HG02970 (cell line): ENCODE results near the gene BOLA2B.
"Not testable (repeated sequence)": the region's sequence is repeated elsewhere in the genome, so short reads cannot be mapped to it uniquely, and the experiment has no call there.

ENCODE experiments used
- ATAC-seq: cut with Tn5 transposase; IDR thresholded peaks from one replicate; pipeline ENCODE4 v1.9.1; 2021; ENCODE audit warnings: mild to moderate bottlenecking, moderate library complexity, moderate number of reproducible peaks; ENCODE audit not compliant: unreplicated experiment, low FRiP score

The BOLA2B gene

DNA sequence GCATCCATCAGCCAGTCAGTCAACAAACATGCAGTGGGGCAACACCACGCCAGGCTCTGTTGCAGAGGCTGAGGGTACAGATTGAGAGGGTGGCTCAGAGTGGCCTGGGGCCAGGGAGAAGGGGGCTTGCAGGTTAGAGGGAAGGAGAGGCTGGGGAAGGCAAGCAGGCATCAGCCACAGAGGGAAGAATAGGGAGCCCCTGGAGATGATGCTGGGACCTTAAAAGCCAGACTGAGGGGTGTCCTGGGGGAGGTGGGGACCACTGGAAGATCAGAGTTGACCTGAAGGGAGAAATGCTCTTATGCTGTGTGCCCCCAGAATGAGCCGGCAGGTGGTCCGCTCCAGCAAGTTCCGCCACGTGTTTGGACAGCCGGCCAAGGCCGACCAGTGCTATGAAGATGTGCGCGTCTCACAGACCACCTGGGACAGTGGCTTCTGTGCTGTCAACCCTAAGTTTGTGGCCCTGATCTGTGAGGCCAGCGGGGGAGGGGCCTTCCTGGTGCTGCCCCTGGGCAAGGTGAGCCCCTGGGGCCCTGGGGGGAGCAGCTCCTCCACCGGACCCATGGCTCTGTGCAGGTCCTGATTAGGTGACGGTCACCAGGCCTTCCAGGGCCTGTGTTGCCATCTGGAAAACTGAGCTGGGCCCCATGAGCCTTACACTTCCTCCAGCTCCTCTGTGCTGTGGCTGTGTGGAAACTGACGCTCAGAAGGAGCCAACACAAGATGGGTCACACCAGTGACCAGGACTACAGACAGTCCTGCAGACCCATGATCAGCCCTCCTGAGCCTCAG is 8.4 kb downstream of the BOLA2B start:
- ATAC-seq = no peak

DNA sequence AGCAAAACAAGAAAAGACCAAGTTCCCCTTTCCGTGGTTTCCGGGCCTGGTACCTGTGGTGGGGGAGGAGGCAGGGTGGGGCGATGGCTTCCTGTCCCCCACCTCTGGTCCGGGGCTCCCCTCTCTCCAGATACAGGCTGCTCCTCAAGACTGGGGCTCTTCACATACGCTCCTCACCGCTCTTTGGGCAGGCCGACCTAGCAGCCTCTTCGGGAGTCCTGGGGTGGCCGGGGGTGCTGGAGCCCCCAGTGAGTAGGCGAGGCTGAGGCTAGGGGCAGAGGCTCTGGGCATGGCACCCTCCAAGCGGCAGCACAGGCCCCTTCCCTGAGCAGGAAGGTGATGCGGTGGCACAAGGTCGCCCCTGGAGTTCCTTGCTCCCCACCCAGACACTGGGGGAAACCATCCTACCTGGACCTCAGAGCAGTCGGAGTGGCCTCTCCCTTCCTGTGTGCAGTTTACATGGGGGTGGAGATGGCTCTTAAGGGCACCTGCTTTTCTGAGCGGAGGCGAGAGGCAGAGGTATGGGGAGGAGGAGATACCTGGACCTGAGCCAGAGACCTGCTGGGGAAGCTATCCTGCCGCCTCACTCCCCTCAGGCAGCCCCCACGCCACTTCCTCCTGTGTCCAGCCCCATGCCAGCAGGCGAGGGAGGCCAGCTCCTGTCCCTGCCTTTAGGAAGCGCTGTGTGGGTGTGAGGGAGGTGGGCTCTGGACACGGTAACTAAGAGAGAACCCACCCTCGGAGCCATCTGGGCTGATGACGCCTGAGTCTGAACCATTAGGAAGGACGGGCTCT is 9.2 kb downstream of the BOLA2B start:
- ATAC-seq = peak; percentile 36

DNA sequence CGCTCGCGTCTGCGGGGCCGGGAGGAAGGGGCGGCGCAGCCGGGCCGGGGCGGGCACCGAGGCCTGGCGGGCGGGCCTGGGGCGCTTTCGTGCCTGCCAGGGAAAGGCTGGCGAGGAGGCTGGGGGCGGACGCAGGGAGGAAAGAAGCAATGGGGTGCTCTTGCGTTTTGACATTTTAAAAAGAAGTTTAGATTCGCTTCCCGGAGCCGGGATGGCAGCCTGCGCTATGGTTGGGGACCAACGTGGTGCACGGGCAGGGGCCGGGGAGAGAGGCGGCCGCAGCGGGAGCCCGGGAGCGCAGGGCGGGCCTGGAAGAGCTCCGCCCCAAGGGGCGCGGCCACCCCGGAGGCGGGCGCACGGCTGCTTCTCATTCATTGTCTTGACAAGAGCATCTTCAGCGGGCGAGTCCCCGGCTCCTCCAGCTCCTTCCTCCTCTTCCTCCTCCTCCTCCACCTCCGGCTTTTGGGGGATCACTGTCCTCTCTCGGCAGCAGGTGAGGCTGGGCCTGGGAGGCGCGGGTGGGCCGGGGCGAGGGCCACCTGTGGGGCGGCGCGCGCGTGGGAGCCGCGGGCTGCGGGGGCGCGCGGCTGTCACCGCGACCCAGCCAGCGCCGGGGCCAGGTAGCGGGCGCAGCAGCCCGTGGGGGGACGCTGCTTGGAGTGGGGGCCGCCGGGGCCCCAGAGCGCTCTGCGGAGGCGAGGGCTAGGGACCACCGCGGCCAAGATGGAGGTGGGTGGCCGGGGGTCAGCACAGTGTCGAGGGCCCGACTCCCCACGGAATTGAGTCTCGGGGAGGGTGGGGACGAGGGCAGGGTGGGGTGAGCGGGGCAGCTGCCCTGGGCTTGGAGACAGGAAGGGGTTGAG is 10.0 kb downstream of the BOLA2B start, which contains the start of gene CORO1A:
Gene CORO1A, plus strand, starts transcription at position 370 of the 863 bp plus-strand sequence. CDS start 1,608 bp downstream, outside the sequence.
- peak; percentile 47 for ATAC-seq

DNA sequence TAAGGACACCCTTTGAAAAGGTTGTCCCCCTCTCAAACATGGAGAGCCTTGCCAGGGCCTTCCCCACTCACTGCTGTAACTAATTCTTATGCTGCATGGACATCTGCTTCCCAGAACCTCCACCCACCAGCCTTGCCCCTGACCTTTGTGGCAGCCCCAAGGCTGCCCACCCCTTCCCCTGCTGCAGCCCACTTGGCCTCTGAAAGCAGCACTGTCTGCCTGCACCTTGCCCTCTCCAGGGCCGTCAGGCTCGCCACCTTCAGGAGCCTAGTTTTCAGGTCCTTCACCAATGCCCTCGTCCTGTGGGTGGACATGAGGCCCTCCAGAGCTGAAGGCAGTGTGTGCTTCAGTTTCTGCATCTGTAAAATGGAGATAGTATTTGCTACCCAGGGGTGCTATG is 12.7 kb downstream of the BOLA2B start:
- no peak for ATAC-seq

GRCh38 chr16:30179931-30180330 is 13.5 kb downstream of the BOLA2B start:
- ATAC-seq = no peak

GRCh38 chr16:30179195-30179594 is 14.3 kb downstream of the BOLA2B start:
- ATAC-seq = no peak

GRCh38 chr16:30176876-30177275 is 16.6 kb downstream of the BOLA2B start:
- ATAC-seq = not testable (repeated sequence)

- ATAC-seq = no peak
Observed at GRCh38 chr16:30173054-30173453, 20.4 kb downstream of the BOLA2B start.

- not testable (repeated sequence) for ATAC-seq
Observed at GRCh38 chr16:30170145-30170544, 23.3 kb downstream of the BOLA2B start.

DNA sequence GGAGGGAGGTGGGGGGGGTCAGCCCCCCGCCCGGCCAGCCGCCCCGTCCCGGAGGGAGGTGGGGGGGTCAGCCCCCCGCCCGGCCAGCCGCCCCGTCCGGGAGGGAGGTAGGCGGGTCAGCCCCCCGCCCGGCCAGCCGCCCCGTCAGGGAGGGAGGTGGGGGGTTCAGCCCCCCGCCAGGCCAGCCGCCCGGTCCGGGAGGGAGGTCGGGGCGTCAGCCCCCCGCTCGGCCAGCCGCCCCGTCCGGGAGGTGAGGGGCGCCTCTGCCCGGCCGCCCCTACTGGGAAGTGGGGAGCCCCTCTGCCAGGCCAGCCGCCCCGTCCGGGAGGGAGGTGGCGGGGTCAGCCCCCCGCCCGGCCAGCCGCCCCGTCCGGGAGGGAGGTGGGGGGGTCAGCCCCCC is 24.1 kb downstream of the BOLA2B start:
- not testable (repeated sequence) for ATAC-seq

DNA sequence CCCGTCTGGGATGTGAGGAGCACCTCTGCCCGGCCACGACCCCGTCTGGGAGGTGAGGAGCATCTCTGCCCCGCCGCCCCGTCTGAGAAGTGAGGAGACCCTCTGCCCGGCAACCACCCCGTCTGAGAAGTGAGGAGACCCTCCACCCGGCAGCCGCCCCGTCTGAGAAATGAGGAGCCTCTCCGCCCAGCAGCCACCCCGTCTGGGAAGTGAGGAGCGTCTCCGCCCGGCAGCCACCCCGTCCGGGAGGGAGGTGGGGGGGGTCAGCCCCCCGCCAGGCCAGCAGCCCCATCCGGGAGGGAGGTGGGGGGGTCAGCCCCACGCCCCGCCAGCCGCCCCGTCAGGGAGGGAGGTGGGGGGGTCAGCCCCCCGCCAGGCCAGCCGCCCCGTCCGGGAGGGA is 24.7 kb downstream of the BOLA2B start:
- ATAC-seq = not testable (repeated sequence)

GRCh38 chr16:30166202-30166902 is 27.1 kb downstream of the BOLA2B start:
- no peak for ATAC-seq

- ATAC-seq = no peak
Observed at GRCh38 chr16:30163538-30163937, 29.9 kb downstream of the BOLA2B start.

GRCh38 chr16:30157214-30157613 is 36.3 kb downstream of the BOLA2B start:
- ATAC-seq = no peak

DNA sequence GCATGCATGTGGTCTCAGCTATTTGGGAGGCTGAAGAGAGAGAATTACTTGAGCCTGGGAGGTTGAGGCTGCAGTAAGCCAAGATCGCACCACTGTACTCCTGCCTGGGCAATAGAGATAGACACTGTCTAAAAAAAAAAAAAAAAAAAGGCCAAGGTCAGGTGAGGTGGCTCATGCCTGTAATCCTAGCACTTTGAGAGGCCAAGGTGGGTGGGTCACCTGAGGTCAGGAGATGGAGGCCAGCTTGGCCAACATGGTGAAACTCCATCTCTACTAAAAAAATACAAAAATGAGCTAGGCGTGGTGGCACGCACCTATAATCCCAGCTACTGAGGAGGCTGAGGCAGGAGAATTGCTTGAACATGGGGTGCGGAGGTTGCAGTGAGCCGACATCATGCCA is 38.3 kb downstream of the BOLA2B start:
- no peak for ATAC-seq

DNA sequence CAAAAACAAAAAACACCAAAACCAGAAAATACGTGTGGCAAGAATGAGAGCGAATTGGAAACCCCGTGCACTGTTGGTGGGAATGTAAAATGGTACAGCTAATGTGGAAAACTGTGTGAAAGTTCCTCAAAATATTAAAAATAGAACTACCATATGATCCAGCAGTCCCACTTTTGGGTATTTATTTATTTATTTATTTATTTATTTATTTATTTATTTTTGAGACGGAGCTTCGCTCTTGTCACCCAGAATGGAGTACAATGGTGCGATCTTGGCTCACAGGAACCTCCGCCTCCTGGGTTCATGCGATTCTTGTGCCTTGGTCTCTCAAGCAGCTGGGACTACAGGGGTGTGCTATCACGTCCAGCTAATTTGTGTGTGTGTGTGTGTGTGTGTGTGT is 40.9 kb downstream of the BOLA2B start:
- no peak for ATAC-seq

DNA sequence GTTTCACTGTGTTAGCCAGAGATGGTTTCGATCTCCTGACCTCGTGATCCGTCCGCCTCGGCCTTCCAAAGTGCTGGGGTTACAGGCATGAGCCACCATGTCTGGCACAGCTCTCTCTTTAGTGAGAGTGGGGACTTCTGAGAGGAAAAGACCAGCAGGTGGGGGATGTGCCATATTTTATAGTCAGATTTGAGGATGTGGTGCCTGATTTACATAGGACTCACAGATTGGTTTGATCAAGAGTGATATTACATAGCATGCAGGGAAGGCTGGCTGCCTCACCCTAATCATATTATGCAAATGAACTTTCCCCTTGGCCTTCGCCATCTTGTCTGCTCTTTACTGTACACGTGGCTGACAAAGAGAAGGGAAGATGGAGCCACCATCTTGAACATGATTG is 42.4 kb downstream of the BOLA2B start:
- ATAC-seq = no peak

- ATAC-seq = no peak
Observed at GRCh38 chr16:30149250-30149930, 44.1 kb downstream of the BOLA2B start.

DNA sequence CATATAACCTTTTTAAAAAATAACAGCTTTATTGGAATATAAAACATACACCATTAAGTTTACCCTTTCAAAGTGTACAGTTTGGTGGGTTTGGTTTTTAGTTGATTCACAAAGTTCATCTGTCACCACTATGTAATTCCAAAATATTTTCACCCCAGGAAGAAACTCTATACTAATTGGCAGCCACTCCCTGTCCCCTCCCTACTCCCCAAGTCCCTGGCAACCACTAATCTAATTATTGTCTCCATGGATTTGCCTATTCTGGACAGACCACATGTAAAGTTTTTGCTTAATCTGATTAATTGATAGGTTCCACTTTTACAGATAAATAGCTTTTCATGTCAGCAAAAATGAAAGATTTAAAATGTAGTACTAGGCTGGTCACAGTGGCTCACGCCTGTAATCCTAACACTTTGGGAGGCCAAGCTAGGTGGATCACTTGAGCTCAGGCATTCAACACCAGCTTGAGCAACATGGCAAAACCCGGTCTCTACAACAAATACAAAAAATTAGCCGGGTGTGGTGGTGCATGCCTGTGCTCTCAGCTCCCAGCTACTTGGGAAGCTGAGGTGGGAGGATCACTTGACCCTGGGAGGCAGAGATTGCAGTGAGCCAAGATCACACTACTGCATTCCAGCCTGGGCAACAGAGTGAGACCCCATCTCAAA is 45.5 kb downstream of the BOLA2B start:
- no peak for ATAC-seq
